Measurements from ENCODE around the gene DRG2. TPM values are rescaled to one million over a fixed set of nuclear protein-coding genes. Genes with fewer than 3 reads are reported as not detected.
A peak's percentile ranks its signal among the peaks of the same experiment; 100 is the strongest.

DRG2 gene
- total and polyA plus RNA-seq, 10 of the 15 experiments (the other 5 are each of a cell fraction or from before 2014, with no cell fraction given), result 9.1 to 64.8 (median 45.7) TPM

GRCh38 chr17:18071751-18072150 is 16.0 kb upstream of the DRG2 start:
- in situ Hi-C loops (cut with MboI), result no loop called here
- H3K27ac ChIP-seq (ENCODE audit: control insufficient read depth, insufficient read depth), result no peak overlapping the region
- POLR2A ChIA-PET, result no interaction called here
- SMC1A ChIA-PET (ENCODE audit: uncharacterized antibody, unreplicated experiment), result no interaction called here
- no peaks in the 10 kb centered on the region for H4K20me1 ChIP-seq (ENCODE audit: control insufficient read depth, insufficient read depth)
- H3K9me3 ChIP-seq (replicated peaks; ENCODE audit: control insufficient read depth, insufficient read depth, low read length), result no peaks in the 10 kb centered on the region
- H3K36me3 ChIP-seq (ENCODE audit: control insufficient read depth in 2 of 2, insufficient read depth in 2 of 2, low read length in 1 of 2), result no peaks in the 10 kb centered on the region
- H3K9ac ChIP-seq (ENCODE audit: control insufficient read depth, insufficient read depth, low read length), result no peak overlapping the region
- H3K4me1 ChIP-seq (ENCODE audit: control insufficient read depth, insufficient read depth, low read length), result no peaks in the 10 kb centered on the region
- intact Hi-C loops (cut with micrococcal nuclease; ENCODE audit: unreplicated experiment), result no loop called here
- H3K79me2 ChIP-seq (ENCODE audit: control insufficient read depth, insufficient read depth, low read length), result no peaks in the 10 kb centered on the region
- BruUV-seq (replicated peaks), result no TSS peak
- RAD21 ChIA-PET (ENCODE audit: unreplicated experiment), result no interaction called here
- FAIRE-seq (no peak), ATAC-seq (peak; percentile 35; the same call in 1 of the 3 replicates), DNase-seq (ENCODE audit: low read depth, low spot score) (no peak)
- no peak overlapping the region for H2AFZ ChIP-seq (ENCODE audit: control insufficient read depth, low read depth, low read length)
- TF ChIP-seq MLLT1 (IDR thresholded peaks at IDR 0.05) (no peak), ESRRA (IDR thresholded peaks at IDR 0.05; ENCODE audit: low read length) (no peak), EED (IDR thresholded peaks at IDR 0.05; ENCODE audit: low read depth) (no peak), YY1 (IDR thresholded peaks at IDR 0.05; ENCODE audit: low read depth, low read length) (no peak), POLR2AphosphoS2 (IDR thresholded peaks at IDR 0.05; ENCODE audit: low read depth, low read length) (no peak), BCL3 (IDR thresholded peaks at IDR 0.05; ENCODE audit: borderline replicate concordance, insufficient read depth, low read depth, low read length, poor library complexity, severe bottlenecking) (no peak), ZZZ3 (IDR thresholded peaks at IDR 0.05; ENCODE audit: control insufficient read depth, insufficient read length, low read depth) (no peak), RFX5 (IDR thresholded peaks at IDR 0.05; ENCODE audit: low read depth, low read length) (no peak), CHD1 (IDR thresholded peaks at IDR 0.05; ENCODE audit: low read depth, low read length) (no peak), DPF2 (IDR thresholded peaks at IDR 0.05) (no peak)
- no peaks in the 10 kb centered on the region for H3K27me3 ChIP-seq (replicated peaks in 1 of 2; ENCODE audit: control insufficient read depth in 2 of 2, insufficient read depth in 2 of 2, low read length in 1 of 2)
- CTCF ChIA-PET, result no interaction called here
- no peak overlapping the region for H3K4me3 ChIP-seq
- H3K4me2 ChIP-seq (ENCODE audit: control insufficient read depth, insufficient read depth), result no peak overlapping the region
